GM23248 (cell line): ENCODE results near the gene KLHL4. TPM values are rescaled to one million over a fixed set of nuclear protein-coding genes. Genes with fewer than 3 reads are reported as not detected.

Experiments
- DNase-seq: peaks from one replicate; pipeline ENCODE4 v3.0.0-alpha.2; 2015
- H2AFZ ChIP-seq: fragments of 200-600 bp; sonication (generic); 2 replicates; pipeline ENCODE4 v1.6.1; 2016; ENCODE audit warnings: antibody characterized with exemption
- H3F3A ChIP-seq: fragments of 200-600 bp; sonication (generic); 2 replicates; pipeline ENCODE4 v1.6.1; 2016; ENCODE audit warnings: mild to moderate bottlenecking, antibody characterized with exemption, mixed run types; ENCODE audit not compliant: insufficient read depth
- H3K27ac ChIP-seq: fragments of 200-600 bp; sonication (generic); 2 replicates; pipeline ENCODE4 v1.5.1; 2016; ENCODE audit warnings: mild to moderate bottlenecking
- H3K27me3 ChIP-seq: fragments of 200-600 bp; sonication (generic); replicated peaks from 2 replicates; pipeline ENCODE4 v1.6.1; 2016; ENCODE audit warnings: mild to moderate bottlenecking; ENCODE audit not compliant: insufficient read depth
- H3K36me3 ChIP-seq: fragments of 200-600 bp; sonication (generic); 2 replicates; pipeline ENCODE4 v1.6.1; 2016; ENCODE audit warnings: low read depth, mild to moderate bottlenecking
- H3K4me1 ChIP-seq: fragments of 200-600 bp; sonication (generic); 2 replicates; pipeline ENCODE4 v1.6.1; 2016; ENCODE audit warnings: mild to moderate bottlenecking; ENCODE audit not compliant: insufficient read depth
- H3K4me2 ChIP-seq: fragments of 200-600 bp; sonication (generic); one replicate; pipeline ENCODE4 v1.6.1; 2016; ENCODE audit warnings: mild to moderate bottlenecking; ENCODE audit not compliant: unreplicated experiment
- H3K4me3 ChIP-seq: fragments of 200-600 bp; sonication (generic); 2 replicates; pipeline ENCODE4 v1.5.1; 2016; ENCODE audit warnings: mild to moderate bottlenecking
- H3K79me2 ChIP-seq: fragments of 200-600 bp; sonication (generic); 2 replicates; pipeline ENCODE4 v1.6.1; 2016; ENCODE audit warnings: mild to moderate bottlenecking; ENCODE audit not compliant: insufficient read depth
- H3K9ac ChIP-seq: fragments of 200-600 bp; sonication (generic); 2 replicates; pipeline ENCODE4 v1.6.1; 2016; ENCODE audit warnings: mild to moderate bottlenecking
- H3K9me2 ChIP-seq: fragments of 200-600 bp; sonication (generic); 2 replicates; pipeline ENCODE4 v1.6.1; 2016; ENCODE audit warnings: mixed run types, mild to moderate bottlenecking, moderate library complexity; ENCODE audit not compliant: insufficient read depth
- H3K9me3 ChIP-seq: fragments of 200-600 bp; sonication (generic); one replicate; pipeline ENCODE4 v1.6.1; 2017; ENCODE audit warnings: low read depth
- H4K20me1 ChIP-seq: fragments of 200-600 bp; sonication (generic); 2 replicates; pipeline ENCODE4 v1.6.0; 2016; ENCODE audit not compliant: insufficient read depth
- EZH2 ChIP-seq: fragments of 200-600 bp; sonication (generic); IDR thresholded peaks from 2 replicates; pipeline ENCODE4 v1.6.1; 2018; ENCODE audit warnings: antibody characterized with exemption, mild to moderate bottlenecking; ENCODE audit not compliant: insufficient read depth, poor library complexity, severe bottlenecking
- EZH2phosphoT487 ChIP-seq: fragments of 200-600 bp; sonication (generic); IDR thresholded peaks from 2 replicates; pipeline ENCODE4 v1.6.1; 2018; ENCODE audit warnings: antibody characterized with exemption, moderate library complexity, mild to moderate bottlenecking, low read depth; ENCODE audit not compliant: insufficient read depth
- WGBS, 2 experiments: methylation state at CpG; one replicate each; pipeline ENCODE4 v1.1.6; 2015 to 2017; ENCODE audit warnings: low lambda C conversion rate in 2 of 2, low coverage in 1 of 2; ENCODE audit errors: missing lambda C conversion rate in 2 of 2; 5-methylcytosine and 5-hydroxymethylcytosine counted together
- in situ Hi-C: fragments of 300-500 bp; cut with MboI; formaldehyde crosslinking; loops from 2 replicates; pipeline ENCODE4 v1.15.0; 2020
- polyA plus RNA-seq: library from polyadenylated mRNA; unstranded; fragments of >200 nt; fragmentation: Nextera tagmentation; extraction: Ambion mirVana; gene quantifications from 2 replicates; pipeline ENCODE4 v1.2.1, GENCODE V29; 2016
- total RNA-seq: library from RNA; depleted of rRNA; stranded (reverse); fragments of >200 nt; shearing (Covaris generic); gene quantifications from 2 replicates; pipeline ENCODE4 v1.2.3, GENCODE V29; 2014

KLHL4 gene
- total and polyA plus RNA-seq, 2 experiments from 2014 or later: 0.11 TPM; not detected in 1

GRCh38 chrX:87515836-87516235, 1.8 kb upstream of the KLHL4 start:
- H3K9ac ChIP-seq: no peak overlapping the region
- no peak overlapping the region for H3K4me3 ChIP-seq
- no peaks in the 10 kb centered on the region for H3K79me2 ChIP-seq
- no peaks in the 10 kb centered on the region for H3K36me3 ChIP-seq
- TF ChIP-seq EZH2: no peak
- TF ChIP-seq EZH2phosphoT487: no peak
- H4K20me1 ChIP-seq: no peaks in the 10 kb centered on the region
- DNase-seq: no peak
- no peak overlapping the region for H3K4me2 ChIP-seq
- H3K27me3 ChIP-seq: no peaks in the 10 kb centered on the region
- H3K4me1 ChIP-seq: no peaks in the 10 kb centered on the region
- H3K9me2 ChIP-seq: no peaks in the 10 kb centered on the region
- no peak overlapping the region for H2AFZ ChIP-seq
- WGBS, 2 experiments: 57% methylated on average over 1 of the region's 1 CpG
- no peaks in the 10 kb centered on the region for H3K9me3 ChIP-seq
- no peaks in the 10 kb centered on the region for H3F3A ChIP-seq
- in situ Hi-C loops: no loop called here
- no peak overlapping the region for H3K27ac ChIP-seq

DNA sequence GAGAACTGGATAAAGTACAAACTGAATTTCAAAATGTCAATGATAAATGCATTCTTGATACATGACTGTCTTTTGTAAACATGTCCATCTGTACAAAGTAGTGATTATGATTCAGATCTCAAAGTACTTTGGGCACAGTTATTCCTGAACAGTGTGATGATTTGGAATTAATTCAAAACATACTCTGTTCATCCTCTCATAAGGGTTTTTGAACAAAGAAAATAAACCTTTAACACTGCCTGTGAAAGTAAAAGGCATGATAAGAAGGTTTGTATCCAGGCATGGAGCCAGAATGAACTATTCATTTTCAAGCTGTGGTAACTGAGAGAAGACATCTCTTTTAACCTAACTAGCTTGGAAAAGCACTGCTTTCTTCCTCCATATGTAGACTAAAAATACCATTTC, 883 bp upstream of the KLHL4 start:
- no peak for TF ChIP-seq EZH2phosphoT487
- no peaks in the 10 kb centered on the region for H3K27me3 ChIP-seq
- H3K4me1 ChIP-seq: no peaks in the 10 kb centered on the region
- in situ Hi-C loops: no loop called here
- no peaks in the 10 kb centered on the region for H3K9me2 ChIP-seq
- H3K9ac ChIP-seq: no peak overlapping the region
- no peak overlapping the region for H3K4me3 ChIP-seq
- no peaks in the 10 kb centered on the region for H3K9me3 ChIP-seq
- H3K27ac ChIP-seq: no peak overlapping the region
- no peaks in the 10 kb centered on the region for H3K79me2 ChIP-seq
- no peaks in the 10 kb centered on the region for H4K20me1 ChIP-seq
- no peaks in the 10 kb centered on the region for H3K36me3 ChIP-seq
- no peak overlapping the region for H3K4me2 ChIP-seq
- H2AFZ ChIP-seq: no peak overlapping the region
- no peak for DNase-seq
- H3F3A ChIP-seq: no peaks in the 10 kb centered on the region

DNA sequence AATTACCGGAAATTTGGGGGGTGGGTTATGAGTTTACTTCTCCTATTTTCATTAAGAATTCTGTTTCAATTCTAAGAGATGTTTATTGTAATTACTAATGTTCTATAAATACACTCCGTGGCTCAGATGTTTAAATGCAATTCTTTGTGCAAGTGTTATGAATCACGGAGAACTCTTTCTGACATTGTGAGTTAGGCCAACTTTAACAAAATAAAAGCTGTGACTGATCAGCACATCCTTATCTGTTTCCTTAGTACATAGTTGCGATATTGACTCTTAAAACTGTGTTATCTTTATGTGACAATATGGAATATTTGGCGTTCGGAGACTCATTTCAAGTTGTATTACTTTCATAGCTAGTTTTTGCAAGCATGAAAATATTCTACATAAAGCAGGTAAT, 902 bp downstream of the KLHL4 start:
- peak; percentile 2 for DNase-seq
- TF ChIP-seq EZH2phosphoT487 (no peak), EZH2 (no peak)
- H4K20me1 ChIP-seq: no peaks in the 10 kb centered on the region
- no peaks in the 10 kb centered on the region for H3K36me3 ChIP-seq
- no peaks in the 10 kb centered on the region for H3K9me3 ChIP-seq
- H3K4me2 ChIP-seq: no peak overlapping the region
- H3K9ac ChIP-seq: no peak overlapping the region
- H3K4me3 ChIP-seq: no peak overlapping the region
- H3K4me1 ChIP-seq: no peaks in the 10 kb centered on the region
- no peak overlapping the region for H3K27ac ChIP-seq
- no peak overlapping the region for H2AFZ ChIP-seq
- no peaks in the 10 kb centered on the region for H3K27me3 ChIP-seq
- H3K79me2 ChIP-seq: no peaks in the 10 kb centered on the region
- WGBS, 2 experiments: 5 to 12% methylated on average over 6 of the region's 6 CpGs
- no peaks in the 10 kb centered on the region for H3K9me2 ChIP-seq
- in situ Hi-C loops: no loop called here
- H3F3A ChIP-seq: no peaks in the 10 kb centered on the region

- no peaks in the 10 kb centered on the region for H4K20me1 ChIP-seq
- H3K4me3 ChIP-seq: no peak overlapping the region
- in situ Hi-C loops: no loop called here
- H3K4me1 ChIP-seq: no peaks in the 10 kb centered on the region
- no peaks in the 10 kb centered on the region for H3K36me3 ChIP-seq
- H3K9me2 ChIP-seq: no peaks in the 10 kb centered on the region
- no peaks in the 10 kb centered on the region for H3F3A ChIP-seq
- no peaks in the 10 kb centered on the region for H3K9me3 ChIP-seq
- H3K27ac ChIP-seq: no peak overlapping the region
- no peak overlapping the region for H3K9ac ChIP-seq
- no peaks in the 10 kb centered on the region for H3K79me2 ChIP-seq
- no peak for TF ChIP-seq EZH2phosphoT487
- no peak for TF ChIP-seq EZH2
- no peak overlapping the region for H2AFZ ChIP-seq
- H3K27me3 ChIP-seq: no peaks in the 10 kb centered on the region
- DNase-seq: peak; percentile 23
- 25 to 30% methylated on average over 2 of the region's 2 CpGs for WGBS, 2 experiments
- H3K4me2 ChIP-seq: no peak overlapping the region
Measured at GRCh38 chrX:87525771-87526229, 8.2 kb downstream of the KLHL4 start.

GRCh38 chrX:87526281-87526680, 8.7 kb downstream of the KLHL4 start:
- H3K9me3 ChIP-seq: no peaks in the 10 kb centered on the region
- H3K79me2 ChIP-seq: no peaks in the 10 kb centered on the region
- no peak overlapping the region for H3K4me2 ChIP-seq
- DNase-seq: no peak
- H2AFZ ChIP-seq: no peak overlapping the region
- no peak overlapping the region for H3K27ac ChIP-seq
- H3K36me3 ChIP-seq: no peaks in the 10 kb centered on the region
- WGBS, 2 experiments: 56% methylated on average over 2 of the region's 2 CpGs
- in situ Hi-C loops: no loop called here
- no peaks in the 10 kb centered on the region for H3K9me2 ChIP-seq
- no peak overlapping the region for H3K9ac ChIP-seq
- H3K4me1 ChIP-seq: no peaks in the 10 kb centered on the region
- H3K27me3 ChIP-seq: no peaks in the 10 kb centered on the region
- no peaks in the 10 kb centered on the region for H3F3A ChIP-seq
- H4K20me1 ChIP-seq: no peaks in the 10 kb centered on the region
- TF ChIP-seq EZH2phosphoT487 (no peak), EZH2 (no peak)
- no peak overlapping the region for H3K4me3 ChIP-seq
